Liver (tissue), 9 donors: ENCODE data around the gene ZNHIT2. TPM values are rescaled to one million over a fixed set of nuclear protein-coding genes. Genes with fewer than 3 reads are reported as not detected.

Source experiments
- DNase-seq: peaks from one replicate; pipeline ENCODE4 v3.0.0-alpha.2; 2017; ENCODE audit warnings: low spot score
- H3K27ac ChIP-seq, 2 donors: one replicate each; pipeline ENCODE4 v1.7.0; 2013; ENCODE audit warnings: inconsistent platforms in 2 of 2, low read length in 2 of 2, control low read depth in 1 of 2, low read depth in 1 of 2, mild to moderate bottlenecking in 1 of 2
- H3K27me3 ChIP-seq, 4 donors: one replicate each; pipeline versions ENCODE4 v1.6.1 to v1.7.0; 2013; ENCODE audit warnings: low read length in 3 of 4, inconsistent platforms in 1 of 4, mild to moderate bottlenecking in 1 of 4, moderate library complexity in 1 of 4; ENCODE audit not compliant: control insufficient read depth in 4 of 4, insufficient read depth in 4 of 4
- H3K36me3 ChIP-seq, 4 donors: one replicate each; pipeline versions ENCODE4 v1.6.1 to v1.7.0; 2013; ENCODE audit warnings: low read length in 3 of 4, mild to moderate bottlenecking in 3 of 4, low read depth in 1 of 4, moderate library complexity in 1 of 4; ENCODE audit not compliant: control insufficient read depth in 4 of 4, insufficient read depth in 3 of 4
- H3K4me1 ChIP-seq, 4 donors: one replicate each; pipeline versions ENCODE4 v1.6.1 to v1.7.0; 2013; ENCODE audit warnings: low read length in 3 of 4, mild to moderate bottlenecking in 3 of 4, moderate library complexity in 1 of 4; ENCODE audit not compliant: control insufficient read depth in 4 of 4, insufficient read depth in 4 of 4
- H3K4me3 ChIP-seq, 3 donors: one replicate each; pipeline versions ENCODE4 v1.6.1 to v1.7.0; 2013; ENCODE audit warnings: low read length in 3 of 3, control low read depth in 1 of 3, low read depth in 1 of 3, mild to moderate bottlenecking in 1 of 3
- H3K9ac ChIP-seq, 2 donors: one replicate each; pipeline ENCODE4 v1.7.0; 2013; ENCODE audit warnings: low read length in 2 of 2, mild to moderate bottlenecking in 2 of 2, moderate library complexity in 2 of 2, control low read depth in 1 of 2, low read depth in 1 of 2
- H3K9me3 ChIP-seq, 4 donors: one replicate each; pipeline versions ENCODE4 v1.6.1 to v1.7.0; 2013; ENCODE audit warnings: low read length in 3 of 4; ENCODE audit not compliant: control insufficient read depth in 4 of 4
- ATF3 ChIP-seq: IDR thresholded peaks from 2 replicates; pipeline ENCODE4 v1.6.1; 2016; ENCODE audit warnings: antibody characterized with exemption
- FOXA1 ChIP-seq: IDR thresholded peaks from 2 replicates; pipeline ENCODE4 v1.6.1; 2016; ENCODE audit warnings: antibody characterized with exemption
- FOXA2 ChIP-seq: IDR thresholded peaks from 2 replicates; pipeline ENCODE4 v1.6.1; 2016; ENCODE audit warnings: antibody characterized with exemption
- HNF4A ChIP-seq, 2 donors: conservative IDR thresholded peaks; 2 replicates each; pipeline ENCODE4 v1.6.1; 2016; ENCODE audit warnings: antibody characterized with exemption in 2 of 2, mild to moderate bottlenecking in 2 of 2
- HNF4G ChIP-seq: IDR thresholded peaks from 2 replicates; pipeline ENCODE4 v1.6.1; 2016; ENCODE audit warnings: antibody characterized with exemption
- JUND ChIP-seq, 2 donors: IDR thresholded peaks; 2 replicates each; pipeline ENCODE4 v1.6.1; 2016; ENCODE audit warnings: antibody characterized with exemption in 2 of 2
- NR2F2 ChIP-seq: IDR thresholded peaks from 2 replicates; pipeline ENCODE4 v1.6.1; 2016; ENCODE audit warnings: antibody characterized with exemption
- RAD21 ChIP-seq, 2 donors: IDR thresholded peaks; 2 replicates each; pipeline ENCODE4 v1.6.1; 2016; ENCODE audit warnings: antibody characterized with exemption in 2 of 2, mild to moderate bottlenecking in 2 of 2
- REST ChIP-seq: IDR thresholded peaks from 2 replicates; pipeline ENCODE4 v1.6.1; 2016; ENCODE audit warnings: antibody characterized with exemption, mild to moderate bottlenecking
- SP1 ChIP-seq: IDR thresholded peaks from 2 replicates; pipeline ENCODE4 v1.6.1; 2018; ENCODE audit warnings: antibody characterized with exemption, mild to moderate bottlenecking
- YY1 ChIP-seq: IDR thresholded peaks from 2 replicates; pipeline ENCODE4 v1.6.1; 2016; ENCODE audit warnings: antibody characterized with exemption, mild to moderate bottlenecking
- ZBTB33 ChIP-seq: IDR thresholded peaks from 2 replicates; pipeline ENCODE4 v1.6.1; 2016; ENCODE audit warnings: antibody characterized with exemption
- WGBS: extraction: QIAGEN DNeasy Blood & Tissue Kit; methylation state at CpG from one replicate; pipeline ENCODE4 v1.1.7; 2013; 5-methylcytosine and 5-hydroxymethylcytosine counted together
- polyA plus RNA-seq, 2 donors: library from polyadenylated mRNA; stranded (reverse) in 1 of 2; unstranded in 1 of 2; fragments of 200-250 nt in 1 of 2; fragments of >200 nt in 1 of 2; fragmentation: Nextera tagmentation in 1 of 2; extraction: Ambion mirVana in 1 of 2; gene quantifications; one replicate each; pipeline versions ENCODE4 v1.2.1 to v1.2.3, GENCODE V29; 2013 to 2015
- total RNA-seq, 2 donors: library from RNA; depleted of rRNA; stranded (reverse); fragments of >200 nt; gene quantifications; one replicate each; pipeline ENCODE4 v1.2.3, GENCODE V29; 2014
- donor health status: healthy.
- donor health status: healthy.
- donor health status: healthy.
- donor health status: healthy.
- donor health status: healthy.

ZNHIT2 gene
- total and polyA plus RNA-seq, 4 donors, result 2.2 to 13.9 (median 6.1) TPM

GRCh38 chr11:65126624-65127274 lies 9.2 kb upstream of the ZNHIT2 start:
- no peak overlapping the region for H3K9ac ChIP-seq
- H3K4me3 ChIP-seq, result no peak overlapping the region
- no peaks in the 10 kb centered on the region for H3K9me3 ChIP-seq
- H3K27ac ChIP-seq, result no peak overlapping the region
- no peak for TF ChIP-seq FOXA1
- no peak for TF ChIP-seq RAD21 (IDR thresholded peaks at IDR 0.05)
- TF ChIP-seq HNF4G, result no peak
- no peak for TF ChIP-seq ZBTB33
- TF ChIP-seq JUND (IDR thresholded peaks at IDR 0.05), result no peak
- no peak for TF ChIP-seq FOXA2
- no peak for TF ChIP-seq HNF4A (conservative IDR thresholded peaks at IDR 0.05)
- no peak for TF ChIP-seq SP1
- TF ChIP-seq YY1, result no peak
- no peaks in the 10 kb centered on the region for H3K27me3 ChIP-seq
- H3K4me1 ChIP-seq, result peaks cover 0 to 17% (median 11%) of the 10 kb centered on the region in 4 donors
- peaks cover 33 to 70% (median 49%) of the 10 kb centered on the region in 4 donors for H3K36me3 ChIP-seq
- WGBS, result 73% methylated on average over 6 of the region's 6 CpGs
- no peak for DNase-seq

GRCh38 chr11:65125197-65126056 lies 7.9 kb upstream of the ZNHIT2 start:
- no peak for TF ChIP-seq JUND (IDR thresholded peaks at IDR 0.05)
- TF ChIP-seq SP1, result no peak
- TF ChIP-seq FOXA2, result no peak
- TF ChIP-seq REST, result no peak
- TF ChIP-seq ATF3, result no peak
- TF ChIP-seq NR2F2, result no peak
- 91% methylated on average over 12 of the region's 12 CpGs for WGBS
- H3K4me3 ChIP-seq, result no peak overlapping the region
- H3K36me3 ChIP-seq, result peaks cover 22 to 62% (median 43%) of the 10 kb centered on the region in 4 donors
- DNase-seq, result no peak
- peaks cover 2 to 18% (median 16%) of the 10 kb centered on the region in 4 donors for H3K4me1 ChIP-seq
- H3K9me3 ChIP-seq, result no peaks in the 10 kb centered on the region
- H3K27me3 ChIP-seq, result no peaks in the 10 kb centered on the region
- H3K9ac ChIP-seq, result no peak overlapping the region
- no peak overlapping the region for H3K27ac ChIP-seq
